ENCODE results near the gene NNAT.

- TF ChIP-seq YY1 (IDR thresholded peaks at IDR 0.05; ENCODE audit: insufficient read depth, insufficient read length) (no peak), ZNF274 (IDR thresholded peaks at IDR 0.05; ENCODE audit: low read depth, low read length) (no peak), SUZ12 (IDR thresholded peaks at IDR 0.05; ENCODE audit: extremely low read depth, insufficient read depth, insufficient read length) (no peak)
Measured at GRCh38 chr20:37565134-37565811, 44.2 kb downstream of the NNAT start.

Measured in NT2/D1 (cell line).